Measurements from ENCODE around the gene EIF2B2. TPM values are rescaled to one million over a fixed set of nuclear protein-coding genes. Genes with fewer than 3 reads are reported as not detected.

The EIF2B2 gene
- total RNA-seq, 2 donors from 2014 or later, result 34.0 to 48.9 TPM

DNA sequence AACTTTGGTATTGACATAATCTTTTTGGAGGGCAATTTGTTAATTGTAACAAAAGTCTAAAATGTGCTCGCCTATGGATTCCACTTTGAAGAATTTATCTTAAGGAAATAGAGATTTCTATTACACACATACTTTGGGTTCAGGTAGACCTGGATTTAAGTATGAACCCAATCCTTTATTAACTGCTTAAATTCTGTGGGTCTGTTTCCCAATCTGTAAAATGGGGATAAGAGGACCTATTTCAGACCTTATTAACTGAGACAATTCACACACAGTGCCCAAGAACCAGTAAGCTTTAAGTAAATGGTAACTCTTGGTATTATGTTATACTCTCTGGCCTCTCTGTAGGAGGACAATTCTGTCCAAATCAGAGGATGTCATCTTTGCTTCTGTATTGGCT, 822 bp upstream of the EIF2B2 start:
- H3K4me1 ChIP-seq, result peaks cover 11% of the 10 kb centered on the region
- DNase-seq, result no peak
- intact Hi-C loops (cut with DNase I), result loop anchor here (10.0 kb wide), 1 partner anchor 73 kb away; no protein-coding TSS in a partner anchor
- TF ChIP-seq, protein P1, sequence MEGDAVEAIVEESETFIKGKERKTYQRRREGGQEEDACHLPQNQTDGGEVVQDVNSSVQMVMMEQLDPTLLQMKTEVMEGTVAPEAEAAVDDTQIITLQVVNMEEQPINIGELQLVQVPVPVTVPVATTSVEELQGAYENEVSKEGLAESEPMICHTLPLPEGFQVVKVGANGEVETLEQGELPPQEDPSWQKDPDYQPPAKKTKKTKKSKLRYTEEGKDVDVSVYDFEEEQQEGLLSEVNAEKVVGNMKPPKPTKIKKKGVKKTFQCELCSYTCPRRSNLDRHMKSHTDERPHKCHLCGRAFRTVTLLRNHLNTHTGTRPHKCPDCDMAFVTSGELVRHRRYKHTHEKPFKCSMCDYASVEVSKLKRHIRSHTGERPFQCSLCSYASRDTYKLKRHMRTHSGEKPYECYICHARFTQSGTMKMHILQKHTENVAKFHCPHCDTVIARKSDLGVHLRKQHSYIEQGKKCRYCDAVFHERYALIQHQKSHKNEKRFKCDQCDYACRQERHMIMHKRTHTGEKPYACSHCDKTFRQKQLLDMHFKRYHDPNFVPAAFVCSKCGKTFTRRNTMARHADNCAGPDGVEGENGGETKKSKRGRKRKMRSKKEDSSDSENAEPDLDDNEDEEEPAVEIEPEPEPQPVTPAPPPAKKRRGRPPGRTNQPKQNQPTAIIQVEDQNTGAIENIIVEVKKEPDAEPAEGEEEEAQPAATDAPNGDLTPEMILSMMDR (IDR thresholded peaks at IDR 0.05), result no peak
- H3K9me3 ChIP-seq, result no peaks in the 10 kb centered on the region
- H3K27ac ChIP-seq, result peak overlapping the region; percentile 90
- H3K9ac ChIP-seq (ENCODE audit: low read depth in 2 of 2, low read length in 2 of 2), result peak overlapping the region; percentile 62 to 92
- no peaks in the 10 kb centered on the region for H3K36me3 ChIP-seq
- peak overlapping the region; percentile 95 for H3K4me3 ChIP-seq
- no peaks in the 10 kb centered on the region for H3K27me3 ChIP-seq

DNA sequence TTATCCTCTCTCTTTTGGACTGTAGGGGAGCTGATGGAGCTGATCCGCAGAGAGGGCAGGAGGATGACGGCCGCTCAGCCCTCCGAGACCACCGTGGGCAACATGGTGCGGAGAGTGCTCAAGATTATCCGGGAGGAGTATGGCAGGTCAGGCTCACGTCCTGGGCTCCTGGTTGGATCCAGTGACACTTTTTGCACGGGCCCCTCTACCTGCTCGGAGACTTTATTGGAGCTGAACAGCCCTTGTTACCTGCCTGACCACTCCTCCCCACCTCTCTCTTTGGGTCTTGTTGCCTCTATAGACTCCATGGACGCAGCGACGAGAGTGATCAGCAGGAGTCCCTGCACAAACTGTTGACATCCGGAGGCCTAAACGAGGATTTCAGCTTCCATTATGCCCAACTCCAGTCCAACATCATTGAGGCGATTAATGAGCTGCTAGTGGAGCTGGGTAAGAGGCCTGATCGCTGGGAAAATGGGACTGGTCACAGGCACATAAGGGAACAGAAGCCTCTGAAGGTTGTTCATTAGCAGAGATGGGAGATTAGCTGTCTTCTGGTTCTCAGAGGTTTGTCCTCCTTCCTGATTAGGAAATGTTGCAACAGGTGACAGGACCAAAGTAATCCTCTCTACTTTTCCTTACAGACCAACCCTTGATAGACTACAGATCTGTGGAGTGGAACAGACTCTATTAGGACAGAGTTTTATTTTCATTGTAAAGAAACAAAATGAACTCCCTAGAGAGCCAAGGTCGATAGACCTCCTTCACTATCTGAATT, 718 bp downstream of the EIF2B2 start:
- peak; percentile 23 for DNase-seq

DNA sequence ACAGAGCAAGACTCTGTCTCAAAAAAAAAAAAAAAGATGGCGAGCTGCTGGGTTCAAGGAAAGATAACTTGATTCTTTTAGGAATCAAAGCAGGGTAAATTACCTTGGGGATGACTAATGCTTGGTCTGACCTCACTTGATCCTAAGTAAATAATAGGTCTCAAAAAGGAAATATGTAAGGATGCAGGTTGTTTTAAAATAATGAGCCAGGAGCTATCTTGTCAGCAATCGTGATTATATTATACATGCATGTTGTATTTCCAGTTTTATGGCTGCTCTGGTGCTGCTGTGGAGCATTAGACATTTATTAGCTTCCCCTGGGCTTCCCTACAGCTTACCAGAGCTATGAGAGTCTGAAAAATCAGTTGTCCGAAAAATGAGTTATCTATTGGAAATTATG, 2.6 kb downstream of the EIF2B2 start:
- DNase-seq, result no peak
- H3K27me3 ChIP-seq, result no peaks in the 10 kb centered on the region
- intact Hi-C loops (cut with DNase I), result loop anchor here (10.0 kb wide), 1 partner anchor 69 kb away; no protein-coding TSS in a partner anchor
- TF ChIP-seq, protein P1 (IDR thresholded peaks at IDR 0.05), result no peak
- H3K9ac ChIP-seq (ENCODE audit: low read depth in 2 of 2, low read length in 2 of 2), result no peak overlapping the region
- no peaks in the 10 kb centered on the region for H3K36me3 ChIP-seq
- H3K9me3 ChIP-seq, result no peaks in the 10 kb centered on the region
- no peak overlapping the region for H3K27ac ChIP-seq
- no peak overlapping the region for H3K4me3 ChIP-seq
- H3K4me1 ChIP-seq, result peaks cover 11% of the 10 kb centered on the region

More for the DNA sequence above, 718 bp downstream of the EIF2B2 start:
- peak overlapping the region; percentile 73 to 92 for H3K9ac ChIP-seq (ENCODE audit: low read depth in 2 of 2, low read length in 2 of 2)
- H3K4me3 ChIP-seq, result peak overlapping the region; percentile 95
- TF ChIP-seq, protein P1 (IDR thresholded peaks at IDR 0.05), result no peak
- no peaks in the 10 kb centered on the region for H3K27me3 ChIP-seq
- H3K36me3 ChIP-seq, result no peaks in the 10 kb centered on the region
- peak overlapping the region; percentile 90 for H3K27ac ChIP-seq
- H3K4me1 ChIP-seq, result peaks cover 11% of the 10 kb centered on the region
- intact Hi-C loops (cut with DNase I), result loop anchor here (10.0 kb wide), 1 partner anchor 71 kb away; no protein-coding TSS in a partner anchor
- H3K9me3 ChIP-seq, result no peaks in the 10 kb centered on the region

DNA sequence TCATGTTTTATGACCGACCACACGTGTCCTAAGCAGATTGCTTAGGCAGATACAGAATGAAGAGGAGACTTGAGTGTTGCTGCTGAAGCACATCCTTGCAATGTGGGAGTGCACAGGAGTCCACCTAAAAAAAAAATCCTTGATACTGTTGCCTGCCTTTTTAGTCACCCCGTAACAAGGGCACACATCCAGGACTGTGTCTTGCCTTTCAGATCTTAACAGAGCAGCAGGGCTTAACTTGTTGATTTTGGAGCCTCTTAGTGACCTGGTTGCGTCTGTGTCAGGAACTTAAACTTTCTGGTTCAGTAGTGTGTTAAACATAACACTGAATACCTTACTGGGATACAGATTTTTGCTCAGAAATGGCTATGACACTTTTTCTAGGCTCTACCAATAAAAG, 6.5 kb downstream of the EIF2B2 start:
- no peak overlapping the region for H3K4me3 ChIP-seq
- no peak overlapping the region for H3K27ac ChIP-seq
- no peaks in the 10 kb centered on the region for H3K27me3 ChIP-seq
- no peaks in the 10 kb centered on the region for H3K9me3 ChIP-seq
- H3K9ac ChIP-seq (ENCODE audit: low read depth in 2 of 2, low read length in 2 of 2), result no peak overlapping the region
- intact Hi-C loops (cut with DNase I), result loop anchor here (10.0 kb wide), 1 partner anchor 66 kb away; no protein-coding TSS in a partner anchor
- H3K36me3 ChIP-seq, result peaks cover 3% of the 10 kb centered on the region
- peaks cover under 1% of the 10 kb centered on the region for H3K4me1 ChIP-seq
- no peak for DNase-seq
- TF ChIP-seq, protein P1 (IDR thresholded peaks at IDR 0.05), result no peak

DNA sequence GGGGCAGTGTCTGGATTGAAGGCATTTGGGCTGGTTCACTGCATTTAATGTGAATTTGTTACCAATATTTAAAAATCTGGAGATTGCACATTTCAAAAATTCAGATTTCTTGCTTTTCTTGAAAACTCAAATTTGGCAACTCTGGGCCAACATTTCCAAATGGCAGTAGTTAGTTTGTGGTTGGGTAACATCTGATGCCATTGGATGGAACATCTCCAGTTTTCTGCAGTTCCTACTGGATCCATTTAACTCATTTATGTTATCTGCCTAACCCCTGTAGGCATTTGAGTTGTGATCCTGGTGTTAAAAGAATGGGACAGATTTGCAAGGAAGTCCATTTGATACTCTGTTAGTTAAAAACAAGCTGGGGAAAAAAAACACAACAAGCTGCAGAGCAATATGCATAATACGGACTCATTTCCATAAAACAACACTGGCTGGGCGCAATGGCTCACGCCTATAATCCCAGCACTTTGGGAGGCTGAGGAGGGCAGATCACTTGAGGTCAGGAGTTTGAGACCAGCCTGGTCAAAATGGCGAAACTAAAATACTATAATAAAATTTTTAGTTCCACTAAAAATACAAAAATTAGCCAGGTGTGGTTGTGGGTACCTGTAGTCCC, 7.9 kb downstream of the EIF2B2 start:
- no peak for DNase-seq
- Histone ChIP-seq H3K27me3 (no peaks in the 10 kb centered on the region), H3K9me3 (no peaks in the 10 kb centered on the region), H3K4me1 (no peaks in the 10 kb centered on the region), H3K27ac (no peak overlapping the region), H3K9ac (ENCODE audit: low read depth in 2 of 2, low read length in 2 of 2) (no peak overlapping the region), H3K4me3 (no peak overlapping the region), H3K36me3 (peaks cover 8% of the 10 kb centered on the region)
- TF ChIP-seq, protein P1 (IDR thresholded peaks at IDR 0.05), result no peak
- intact Hi-C loops (cut with DNase I), result no loop called here

Data from colonic mucosa (tissue), 4 donors.